Lower leg skin (tissue), 4 donors: Measurements from ENCODE around the gene FBXO7. TPM values are rescaled to one million over a fixed set of nuclear protein-coding genes. Genes with fewer than 3 reads are reported as not detected.

ENCODE experiments used
- DNase-seq, 2 donors: peaks; one replicate each; pipeline ENCODE4 v3.0.0-alpha.2; 2019; ENCODE audit warnings: low spot score in 2 of 2
- H3K4me3 ChIP-seq: fragments of 200-600 bp; sonication (generic); 2 replicates; pipeline ENCODE4 v1.5.1; 2017; ENCODE audit warnings: mild to moderate bottlenecking, low read depth; ENCODE audit not compliant: poor library complexity, severe bottlenecking
- POLR2A ChIP-seq, 2 donors: fragments of 450-650 bp; IDR thresholded peaks; one replicate each; pipeline ENCODE4 v1.6.1; 2016 to 2017; ENCODE audit warnings: antibody characterized with exemption in 2 of 2, mild to moderate bottlenecking in 1 of 2, moderate library complexity in 1 of 2
- WGBS, 2 donors: methylation state at CpG; one replicate each; pipeline ENCODE4 v1.1.5; 2018; 5-methylcytosine and 5-hydroxymethylcytosine counted together
- intact Hi-C: fragments of 100-400 bp; cut with DNase I; formaldehyde crosslinking; loops from one replicate; pipeline ENCODE4 v1.15.0; 2023; ENCODE audit warnings: low total_unique reads
- total RNA-seq, 4 donors: library from RNA; depleted of rRNA; stranded (reverse); fragments of >200 nt; gene quantifications; one replicate each; pipeline ENCODE4 v1.1.0, GENCODE V29; 2016
- TF ChIP-seq, protein P1 (sequence below), 3 donors: fragments of 450-650 bp; IDR thresholded peaks; one replicate each; pipeline ENCODE4 v1.5.1; 2016; ENCODE audit warnings: antibody characterized with exemption in 3 of 3, mild to moderate bottlenecking in 3 of 3, moderate library complexity in 2 of 3

FBXO7 gene
- total RNA-seq, 4 donors from 2014 or later, result 61.6 to 89.4 (median 80.6) TPM

DNA sequence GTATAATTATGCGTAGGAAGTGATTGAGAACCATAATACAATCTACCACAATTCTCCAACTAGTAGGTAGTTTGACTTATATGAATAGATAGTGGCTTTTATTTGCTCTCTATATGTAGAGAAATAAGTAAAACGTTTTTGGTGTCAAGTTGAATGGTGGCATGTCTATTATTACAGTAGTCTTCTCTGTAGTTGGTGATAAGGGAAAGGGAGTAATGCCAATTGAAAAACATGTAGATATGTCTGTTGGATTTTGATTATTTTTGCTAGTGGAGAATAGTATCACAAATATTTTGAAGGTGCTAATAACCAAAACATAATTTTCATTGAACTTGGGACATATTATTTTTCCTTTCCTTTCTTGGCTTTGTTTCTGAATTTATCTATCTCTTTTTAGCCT, 17.5 kb downstream of the FBXO7 start:
- no peak for DNase-seq
- no peak overlapping the region for H3K4me3 ChIP-seq
- intact Hi-C loops, result no loop called here
- WGBS, 2 donors, result 85% methylated on average over 2 of the region's 2 CpGs
- no peak for TF ChIP-seq POLR2A (IDR thresholded peaks at IDR 0.05)
- TF ChIP-seq, protein P1, sequence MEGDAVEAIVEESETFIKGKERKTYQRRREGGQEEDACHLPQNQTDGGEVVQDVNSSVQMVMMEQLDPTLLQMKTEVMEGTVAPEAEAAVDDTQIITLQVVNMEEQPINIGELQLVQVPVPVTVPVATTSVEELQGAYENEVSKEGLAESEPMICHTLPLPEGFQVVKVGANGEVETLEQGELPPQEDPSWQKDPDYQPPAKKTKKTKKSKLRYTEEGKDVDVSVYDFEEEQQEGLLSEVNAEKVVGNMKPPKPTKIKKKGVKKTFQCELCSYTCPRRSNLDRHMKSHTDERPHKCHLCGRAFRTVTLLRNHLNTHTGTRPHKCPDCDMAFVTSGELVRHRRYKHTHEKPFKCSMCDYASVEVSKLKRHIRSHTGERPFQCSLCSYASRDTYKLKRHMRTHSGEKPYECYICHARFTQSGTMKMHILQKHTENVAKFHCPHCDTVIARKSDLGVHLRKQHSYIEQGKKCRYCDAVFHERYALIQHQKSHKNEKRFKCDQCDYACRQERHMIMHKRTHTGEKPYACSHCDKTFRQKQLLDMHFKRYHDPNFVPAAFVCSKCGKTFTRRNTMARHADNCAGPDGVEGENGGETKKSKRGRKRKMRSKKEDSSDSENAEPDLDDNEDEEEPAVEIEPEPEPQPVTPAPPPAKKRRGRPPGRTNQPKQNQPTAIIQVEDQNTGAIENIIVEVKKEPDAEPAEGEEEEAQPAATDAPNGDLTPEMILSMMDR (IDR thresholded peaks at IDR 0.05), result no peak

DNA sequence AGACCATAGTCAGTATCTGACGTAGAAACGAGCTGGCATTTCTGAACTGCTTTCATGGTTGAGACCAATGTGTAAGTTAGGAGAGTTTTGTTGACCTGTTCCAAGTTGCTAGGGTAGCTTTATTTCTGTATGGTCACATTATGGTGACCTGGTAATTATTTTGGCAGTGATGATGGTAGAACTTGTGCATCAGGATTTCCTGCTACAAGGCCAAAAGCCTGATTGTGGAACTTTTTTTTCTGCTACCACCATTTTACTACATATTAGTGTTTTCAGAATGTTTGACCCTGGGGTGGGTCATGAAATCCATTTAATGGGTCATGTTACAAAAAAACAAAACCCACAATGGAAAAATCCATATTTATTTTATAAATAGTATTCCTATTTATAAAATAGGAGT, 18.9 kb downstream of the FBXO7 start:
- intact Hi-C loops, result no loop called here
- WGBS, 2 donors, result 68 to 71% methylated on average over 2 of the region's 2 CpGs
- H3K4me3 ChIP-seq, result no peak overlapping the region
- no peak for DNase-seq
- no peak for TF ChIP-seq POLR2A (IDR thresholded peaks at IDR 0.05)
- TF ChIP-seq, protein P1 (IDR thresholded peaks at IDR 0.05), result no peak

DNA sequence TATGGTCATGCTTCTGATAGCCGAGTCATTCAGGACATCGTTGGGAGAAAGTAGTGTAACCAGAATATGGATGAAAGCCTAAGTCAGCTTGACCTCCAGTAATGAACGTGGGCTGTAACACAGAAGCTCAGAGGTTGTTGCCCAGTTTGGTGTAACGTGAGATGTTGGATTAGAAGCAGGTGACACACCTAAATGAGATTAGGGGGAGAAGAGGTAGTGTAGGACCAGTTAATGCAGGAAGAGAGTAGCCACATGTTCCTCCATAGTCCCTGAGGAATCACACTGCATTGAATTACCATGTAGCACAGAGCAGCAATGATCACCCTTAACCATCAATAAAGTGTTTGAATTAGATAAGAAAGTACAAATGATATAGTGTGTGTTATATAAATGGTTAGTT, 20.4 kb downstream of the FBXO7 start:
- DNase-seq, result no peak
- WGBS, 2 donors, result 92% methylated on average over 4 of the region's 4 CpGs
- H3K4me3 ChIP-seq, result no peak overlapping the region
- no peak for TF ChIP-seq POLR2A (IDR thresholded peaks at IDR 0.05)
- TF ChIP-seq, protein P1 (IDR thresholded peaks at IDR 0.05), result no peak
- intact Hi-C loops, result no loop called here

DNA sequence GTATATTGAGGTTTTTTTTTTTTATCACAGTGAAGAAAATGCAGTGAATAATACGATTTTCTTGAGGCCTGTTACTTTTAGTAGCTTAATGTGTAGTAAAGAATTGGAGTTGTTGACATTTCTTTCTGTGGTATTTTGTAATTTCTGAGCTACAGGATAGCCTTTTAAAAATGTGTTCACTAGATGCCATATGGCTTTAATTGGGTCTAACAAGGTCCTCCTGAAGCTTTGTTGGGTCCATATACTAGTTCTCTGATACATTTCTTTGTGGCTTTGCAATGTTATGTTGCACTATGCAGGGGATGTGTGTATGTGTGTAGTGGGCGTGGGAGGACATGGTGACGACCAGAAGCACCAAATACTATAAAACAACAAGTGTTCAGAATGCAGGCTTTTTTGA, 25.1 kb downstream of the FBXO7 start:
- H3K4me3 ChIP-seq, result no peak overlapping the region
- TF ChIP-seq, protein P1 (IDR thresholded peaks at IDR 0.05), result no peak
- TF ChIP-seq POLR2A (IDR thresholded peaks at IDR 0.05), result no peak
- WGBS, 2 donors, result 79 to 83% methylated on average over 3 of the region's 3 CpGs
- DNase-seq, result no peak
- intact Hi-C loops, result no loop called here

DNA sequence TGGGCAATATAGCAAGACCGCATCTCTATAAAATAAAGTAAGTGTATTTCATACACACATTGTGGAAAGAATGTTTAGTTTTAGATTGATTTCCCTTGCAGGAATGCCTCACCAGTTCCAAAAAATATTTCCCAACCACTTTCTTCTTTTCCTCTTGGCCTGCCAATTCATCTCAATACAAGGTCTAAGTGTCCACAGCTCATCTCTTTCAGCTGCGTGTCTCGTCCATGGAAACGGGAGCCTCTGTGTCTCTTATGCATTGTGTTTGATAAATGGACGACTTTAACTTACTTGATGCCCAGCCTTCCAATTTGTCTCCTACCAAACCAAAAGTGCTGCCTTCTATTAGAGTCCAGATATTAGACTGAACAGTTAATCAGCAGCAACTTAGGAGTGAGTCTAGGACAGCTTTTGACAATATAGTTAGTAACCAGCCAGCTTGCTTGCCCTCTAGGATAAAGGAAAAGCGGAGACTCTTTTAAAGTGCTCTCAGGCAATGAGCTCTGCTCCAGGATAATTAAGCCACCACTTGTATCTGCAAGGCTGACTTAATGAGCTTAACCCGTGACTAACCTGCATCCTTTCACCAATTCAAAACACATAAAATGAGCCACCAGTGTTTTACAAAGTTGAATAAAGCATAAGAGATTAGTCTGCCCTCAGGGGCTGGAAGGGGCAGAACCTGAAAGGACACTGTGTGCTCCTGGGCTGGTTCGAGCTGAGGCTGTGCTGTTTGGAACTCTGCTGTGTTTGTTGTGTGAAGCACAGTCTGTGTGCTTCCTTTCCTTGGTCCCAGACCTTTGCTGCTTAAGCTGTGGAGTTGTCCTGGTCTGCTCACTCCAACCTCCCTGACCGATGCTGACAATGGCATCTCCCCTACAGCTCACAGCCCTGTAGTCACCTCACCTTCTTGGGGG, 27.5 kb downstream of the FBXO7 start:
- 55 to 56% methylated on average over 9 of the region's 9 CpGs for WGBS, 2 donors
- no peak for DNase-seq
- TF ChIP-seq, protein P1 (IDR thresholded peaks at IDR 0.05), result no peak
- no peak for TF ChIP-seq POLR2A (IDR thresholded peaks at IDR 0.05)
- intact Hi-C loops, result no loop called here
- no peak overlapping the region for H3K4me3 ChIP-seq
